Activated CD4-positive, CD25-positive, alpha-beta regulatory T cell treated with anti-CD3 and anti-CD28 coated beads, Interleukin-2, amount 50 U/mL, for 24 hours (primary cell): ENCODE results near the gene DDX54.
"Not testable (repeated sequence)": the region's sequence is repeated elsewhere in the genome, so short reads cannot be mapped to it uniquely, and the experiment has no call there.

Experiments used
- ATAC-seq, 2 donors: fragments of 150-1000 bp; cut with Tn5 transposase; one replicate each; pipeline ENCODE4 v1.10.0; 2021; ENCODE audit warnings: mild to moderate bottlenecking in 1 of 2, moderate library complexity in 1 of 2

Gene DDX54

GRCh38 chr12:113220593-113221180, 35.4 kb upstream of the DDX54 start:
- ATAC-seq: no peak

GRCh38 chr12:113216027-113216426, 30.7 kb upstream of the DDX54 start:
- no peak for ATAC-seq

GRCh38 chr12:113214895-113215400, 29.7 kb upstream of the DDX54 start:
- ATAC-seq: no peak

- ATAC-seq: no peak
Observed at GRCh38 chr12:113211160-113211559, 25.9 kb upstream of the DDX54 start.

GRCh38 chr12:113208041-113208934, 23.0 kb upstream of the DDX54 start:
- ATAC-seq: peak; percentile 82 to 89

GRCh38 chr12:113207613-113208040, 22.3 kb upstream of the DDX54 start:
- ATAC-seq: no peak

GRCh38 chr12:113206802-113207201, 21.5 kb upstream of the DDX54 start:
- ATAC-seq: not testable (repeated sequence)

GRCh38 chr12:113204804-113205203, 19.5 kb upstream of the DDX54 start:
- no peak for ATAC-seq

GRCh38 chr12:113203852-113204760, 18.8 kb upstream of the DDX54 start:
- ATAC-seq: no peak

- no peak for ATAC-seq
Observed at GRCh38 chr12:113202300-113203075, 17.2 kb upstream of the DDX54 start.

GRCh38 chr12:113201187-113202177, 16.2 kb upstream of the DDX54 start:
- ATAC-seq: no peak

GRCh38 chr12:113200021-113200797, 14.9 kb upstream of the DDX54 start:
- ATAC-seq: no peak

- no peak for ATAC-seq
Observed at GRCh38 chr12:113198296-113198695, 13.0 kb upstream of the DDX54 start.

GRCh38 chr12:113197518-113198077, 12.3 kb upstream of the DDX54 start:
- ATAC-seq: no peak

- ATAC-seq: peak; percentile 92 to 95
Observed at GRCh38 chr12:113196990-113197389, 11.7 kb upstream of the DDX54 start.

- no peak for ATAC-seq
Observed at GRCh38 chr12:113196582-113196981, 11.3 kb upstream of the DDX54 start.

- no peak for ATAC-seq
Observed at GRCh38 chr12:113195598-113195997, 10.3 kb upstream of the DDX54 start.

GRCh38 chr12:113194971-113195391, 9.7 kb upstream of the DDX54 start:
- ATAC-seq: no peak

- no peak for ATAC-seq
Observed at GRCh38 chr12:113191227-113191626, 5.9 kb upstream of the DDX54 start.

GRCh38 chr12:113190761-113191160, 5.5 kb upstream of the DDX54 start:
- ATAC-seq: no peak
